MM.1S (cell line): ENCODE measurements around the gene DDX21.
"Not testable (repeated sequence)": the region's sequence is repeated elsewhere in the genome, so short reads cannot be mapped to it uniquely, and the experiment has no call there.

Experiments used
- DNase-seq: peaks from one replicate; pipeline ENCODE4 v3.0.0-alpha.2; 2015
- H2AFZ ChIP-seq: fragments of 300-600 bp; sonication (generic); 2 replicates; pipeline ENCODE4 v1.6.0; 2016; ENCODE audit warnings: antibody characterized with exemption, low read length
- H3F3A ChIP-seq: fragments of 300-600 bp; sonication (generic); 2 replicates; pipeline ENCODE4 v1.6.1; 2016; ENCODE audit warnings: mild to moderate bottlenecking, antibody characterized with exemption, low read length, moderate library complexity, mixed read lengths; ENCODE audit not compliant: insufficient read depth
- H3K27ac ChIP-seq: fragments of 300-600 bp; sonication (generic); 2 replicates; pipeline ENCODE4 v1.5.1; 2016; ENCODE audit warnings: mild to moderate bottlenecking, low read length
- H3K27me3 ChIP-seq: fragments of 300-600 bp; sonication (generic); replicated peaks from 2 replicates; pipeline ENCODE4 v1.6.0; 2016; ENCODE audit warnings: low read length; ENCODE audit not compliant: insufficient read depth
- H3K36me3 ChIP-seq: fragments of 300-600 bp; sonication (generic); replicated peaks from 2 replicates; pipeline ENCODE4 v1.6.1; 2016; ENCODE audit warnings: mild to moderate bottlenecking, low read length, mixed read lengths; ENCODE audit not compliant: insufficient read depth
- H3K4me1 ChIP-seq: fragments of 300-600 bp; sonication (generic); 2 replicates; pipeline ENCODE4 v1.6.1; 2016; ENCODE audit warnings: low read length, mixed read lengths
- H3K4me2 ChIP-seq: fragments of 300-600 bp; sonication (generic); 2 replicates; pipeline ENCODE4 v1.6.0; 2016; ENCODE audit warnings: low read depth, low read length
- H3K4me3 ChIP-seq: fragments of 300-600 bp; sonication (generic); 2 replicates; pipeline ENCODE4 v1.5.1; 2016; ENCODE audit warnings: low read length, mixed read lengths
- H3K79me2 ChIP-seq: fragments of 300-600 bp; sonication (generic); 2 replicates; pipeline ENCODE4 v1.6.1; 2016; ENCODE audit warnings: mixed run types, low read length, mixed read lengths
- H3K9ac ChIP-seq: fragments of 300-600 bp; sonication (generic); 2 replicates; pipeline ENCODE4 v1.6.1; 2016; ENCODE audit warnings: low read length, mixed read lengths
- H3K9me2 ChIP-seq: fragments of 300-600 bp; sonication (generic); replicated peaks from 2 replicates; pipeline ENCODE4 v1.6.1; 2016; ENCODE audit warnings: mild to moderate bottlenecking, low read length, mixed read lengths; ENCODE audit not compliant: insufficient read depth
- H3K9me3 ChIP-seq: fragments of 300-600 bp; sonication (generic); replicated peaks from 2 replicates; pipeline ENCODE4 v1.6.1; 2016; ENCODE audit warnings: mild to moderate bottlenecking, low read length, mixed read lengths; ENCODE audit not compliant: insufficient read depth
- H4K20me1 ChIP-seq: fragments of 300-600 bp; sonication (generic); 2 replicates; pipeline ENCODE4 v1.6.1; 2016; ENCODE audit warnings: mild to moderate bottlenecking, low read length, moderate library complexity, mixed read lengths; ENCODE audit not compliant: insufficient read depth
- EZH2 ChIP-seq: fragments of 300-600 bp; sonication (generic); optimal IDR thresholded peaks from 2 replicates; pipeline ENCODE3; 2017; ENCODE audit warnings: low read depth, mild to moderate bottlenecking, antibody characterized with exemption, low read length, mixed read lengths
- EZH2phosphoT487 ChIP-seq: fragments of 300-600 bp; sonication (generic); IDR thresholded peaks from 2 replicates; pipeline ENCODE4 v1.6.1; 2018; ENCODE audit warnings: antibody characterized with exemption, low read length
- TF ChIP-seq, protein P1 (sequence below): fragments of 300-600 bp; sonication (generic); IDR thresholded peaks from 2 replicates; pipeline ENCODE4 v1.5.1; 2016; ENCODE audit warnings: antibody characterized with exemption, low read length, mixed read lengths

Gene DDX21

DNA sequence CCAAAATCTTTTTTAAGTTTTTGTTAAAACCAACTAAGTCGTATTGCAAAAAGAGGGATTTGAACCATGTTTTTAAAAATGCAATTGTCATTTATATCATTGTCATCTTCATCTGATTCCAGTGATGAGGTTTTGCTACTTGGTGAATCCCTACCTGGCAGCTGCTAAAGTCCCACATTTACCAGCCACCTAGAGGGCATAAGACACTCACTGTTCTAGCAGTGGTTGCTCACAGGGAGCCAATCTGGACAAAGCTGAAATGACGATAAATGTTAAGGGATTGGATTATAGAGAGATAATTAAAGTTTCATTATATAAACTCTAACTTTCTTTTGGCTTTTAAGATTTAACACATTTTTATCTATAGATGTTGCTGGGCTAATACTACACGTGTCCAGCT lies 51.3 kb downstream of the DDX21 start:
- H3K27ac ChIP-seq, result no peak overlapping the region
- H3K4me2 ChIP-seq, result no peak overlapping the region
- DNase-seq, result no peak
- H3K36me3 ChIP-seq, result peaks cover 9% of the 10 kb centered on the region; the same call in 1 of the 2 replicates
- H3K9ac ChIP-seq, result no peak overlapping the region
- no peaks in the 10 kb centered on the region for H3F3A ChIP-seq
- no peaks in the 10 kb centered on the region for H4K20me1 ChIP-seq
- TF ChIP-seq, protein P1, sequence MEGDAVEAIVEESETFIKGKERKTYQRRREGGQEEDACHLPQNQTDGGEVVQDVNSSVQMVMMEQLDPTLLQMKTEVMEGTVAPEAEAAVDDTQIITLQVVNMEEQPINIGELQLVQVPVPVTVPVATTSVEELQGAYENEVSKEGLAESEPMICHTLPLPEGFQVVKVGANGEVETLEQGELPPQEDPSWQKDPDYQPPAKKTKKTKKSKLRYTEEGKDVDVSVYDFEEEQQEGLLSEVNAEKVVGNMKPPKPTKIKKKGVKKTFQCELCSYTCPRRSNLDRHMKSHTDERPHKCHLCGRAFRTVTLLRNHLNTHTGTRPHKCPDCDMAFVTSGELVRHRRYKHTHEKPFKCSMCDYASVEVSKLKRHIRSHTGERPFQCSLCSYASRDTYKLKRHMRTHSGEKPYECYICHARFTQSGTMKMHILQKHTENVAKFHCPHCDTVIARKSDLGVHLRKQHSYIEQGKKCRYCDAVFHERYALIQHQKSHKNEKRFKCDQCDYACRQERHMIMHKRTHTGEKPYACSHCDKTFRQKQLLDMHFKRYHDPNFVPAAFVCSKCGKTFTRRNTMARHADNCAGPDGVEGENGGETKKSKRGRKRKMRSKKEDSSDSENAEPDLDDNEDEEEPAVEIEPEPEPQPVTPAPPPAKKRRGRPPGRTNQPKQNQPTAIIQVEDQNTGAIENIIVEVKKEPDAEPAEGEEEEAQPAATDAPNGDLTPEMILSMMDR, result no peak
- no peak for TF ChIP-seq EZH2
- TF ChIP-seq EZH2phosphoT487, result no peak
- no peaks in the 10 kb centered on the region for H3K9me3 ChIP-seq
- no peaks in the 10 kb centered on the region for H3K9me2 ChIP-seq
- H3K79me2 ChIP-seq, result peaks cover 20% of the 10 kb centered on the region
- H3K4me3 ChIP-seq, result no peak overlapping the region
- H3K4me1 ChIP-seq, result no peaks in the 10 kb centered on the region
- H2AFZ ChIP-seq, result no peak overlapping the region
- H3K27me3 ChIP-seq, result no peaks in the 10 kb centered on the region

DNA sequence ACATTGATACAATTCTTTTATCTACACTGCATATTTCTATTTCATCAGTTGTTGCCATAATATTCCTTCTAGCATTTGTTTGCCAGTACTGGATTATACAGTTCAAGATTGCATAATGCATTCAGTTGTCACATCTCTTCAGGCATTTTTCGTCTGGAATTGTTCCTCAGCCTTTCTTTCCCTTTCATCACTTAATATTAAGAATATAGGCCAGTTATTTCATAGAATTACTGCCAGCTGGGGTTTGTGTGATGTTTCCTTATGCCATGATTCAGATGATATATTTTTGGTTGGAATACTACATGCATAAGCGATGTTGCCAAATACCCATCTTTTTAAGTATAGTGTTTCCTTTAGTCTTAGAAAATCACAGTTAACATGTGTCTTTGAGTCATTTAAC lies 53.4 kb downstream of the DDX21 start:
- Histone ChIP-seq H2AFZ (no peak overlapping the region), H3K9ac (no peak overlapping the region), H3K27ac (no peak overlapping the region), H3F3A (no peaks in the 10 kb centered on the region), H3K36me3 (peaks cover 9% of the 10 kb centered on the region; the same call in 1 of the 2 replicates), H3K4me1 (no peaks in the 10 kb centered on the region), H3K4me3 (no peak overlapping the region), H3K79me2 (peaks cover 9% of the 10 kb centered on the region), H3K4me2 (no peak overlapping the region), H3K9me3 (no peaks in the 10 kb centered on the region), H3K27me3 (no peaks in the 10 kb centered on the region), H3K9me2 (no peaks in the 10 kb centered on the region), H4K20me1 (no peaks in the 10 kb centered on the region)
- no peak for TF ChIP-seq EZH2phosphoT487
- no peak for TF ChIP-seq EZH2
- TF ChIP-seq, protein P1, result no peak
- no peak for DNase-seq

DNA sequence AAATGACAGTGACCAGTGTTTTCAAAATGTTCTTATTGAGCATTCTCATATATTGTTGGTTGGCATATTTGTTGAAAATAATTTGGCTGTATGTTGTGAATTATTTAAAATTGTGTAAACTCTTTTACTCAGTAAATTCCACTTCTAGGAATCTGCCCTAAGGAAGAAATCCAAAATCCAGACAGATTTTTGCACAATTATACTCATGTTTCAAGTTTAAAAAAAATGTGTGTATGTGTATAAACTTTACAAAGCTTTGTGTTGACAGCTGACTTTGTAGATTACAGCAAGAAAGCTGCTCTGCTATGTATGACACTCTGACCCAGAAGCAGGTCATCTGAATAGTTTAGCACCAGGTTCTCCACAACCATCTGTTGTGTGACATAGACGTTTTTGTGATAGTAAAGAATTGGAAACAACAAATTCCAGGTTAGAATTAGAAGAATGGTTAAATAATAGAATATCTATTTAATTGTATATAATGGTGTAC lies 54.2 kb downstream of the DDX21 start:
- Histone ChIP-seq H4K20me1 (no peaks in the 10 kb centered on the region), H3K4me2 (no peak overlapping the region), H3K79me2 (peaks cover 9% of the 10 kb centered on the region), H3K4me1 (no peaks in the 10 kb centered on the region), H3K9ac (no peak overlapping the region), H3K4me3 (no peak overlapping the region), H2AFZ (no peak overlapping the region), H3K9me2 (no peaks in the 10 kb centered on the region), H3K27ac (no peak overlapping the region), H3F3A (no peaks in the 10 kb centered on the region), H3K9me3 (no peaks in the 10 kb centered on the region), H3K27me3 (no peaks in the 10 kb centered on the region), H3K36me3 (peaks cover 9% of the 10 kb centered on the region; the same call in 1 of the 2 replicates)
- no peak for DNase-seq
- TF ChIP-seq EZH2 (no peak), EZH2phosphoT487 (no peak)
- TF ChIP-seq, protein P1, result no peak

DNA sequence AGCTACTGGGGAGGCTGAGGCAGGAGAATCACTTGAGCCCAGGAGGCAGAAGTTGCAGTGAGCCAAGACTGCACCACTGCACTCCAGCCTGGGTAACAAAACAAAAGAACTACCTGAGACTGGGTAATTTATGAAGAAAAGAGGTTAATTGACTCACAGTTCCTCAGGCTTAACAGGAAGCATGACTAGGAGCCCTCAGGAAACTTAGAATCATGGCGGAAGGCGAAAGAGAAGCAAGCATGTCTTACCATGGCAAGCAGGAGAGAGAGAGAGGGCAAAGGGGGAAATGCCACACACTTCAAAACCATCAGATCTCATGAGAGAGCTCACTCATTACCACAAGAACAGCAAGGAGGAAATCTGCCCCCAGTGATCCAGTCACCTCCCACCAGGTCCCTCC lies 56.8 kb downstream of the DDX21 start:
- H4K20me1 ChIP-seq, H3K9me3 ChIP-seq, H3K9me2 ChIP-seq, H3K27me3 ChIP-seq, H3K4me3 ChIP-seq, DNase-seq, H3K9ac ChIP-seq, H3K4me1 ChIP-seq, H3K4me2 ChIP-seq, H3F3A ChIP-seq, H2AFZ ChIP-seq, H3K79me2 ChIP-seq, H3K36me3 ChIP-seq, H3K27ac ChIP-seq: not testable (repeated sequence)
